Left hindlimb (tissue), 1 donor: ENCODE results near the gene RTKN.
A peak's percentile ranks its signal among the peaks of the same experiment; 100 is the strongest.
"Not testable (repeated sequence)": the region's sequence is repeated elsewhere in the genome, so short reads cannot be mapped to it uniquely, and the experiment has no call there.

Experiments used
- DNase-seq: peaks from one replicate; pipeline ENCODE4 v3.0.0-alpha.2; 2018

RTKN gene

DNA sequence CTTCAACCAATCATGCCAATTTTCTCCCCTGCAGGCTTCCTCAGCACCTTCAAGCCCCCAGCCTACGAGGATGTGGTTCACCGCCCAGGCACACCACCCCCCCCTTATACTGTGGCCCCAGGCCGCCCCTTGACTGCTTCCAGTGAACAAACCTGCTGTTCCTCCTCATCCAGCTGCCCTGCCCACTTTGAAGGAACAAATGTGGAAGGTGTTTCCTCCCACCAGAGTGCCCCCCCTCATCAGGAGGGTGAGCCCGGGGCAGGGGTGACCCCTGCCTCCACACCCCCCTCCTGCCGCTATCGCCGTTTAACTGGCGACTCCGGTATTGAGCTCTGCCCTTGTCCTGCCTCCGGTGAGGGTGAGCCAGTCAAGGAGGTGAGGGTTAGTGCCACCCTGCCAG lies 18.4 kb upstream of the RTKN start:
- peak; percentile 34 for DNase-seq

DNA sequence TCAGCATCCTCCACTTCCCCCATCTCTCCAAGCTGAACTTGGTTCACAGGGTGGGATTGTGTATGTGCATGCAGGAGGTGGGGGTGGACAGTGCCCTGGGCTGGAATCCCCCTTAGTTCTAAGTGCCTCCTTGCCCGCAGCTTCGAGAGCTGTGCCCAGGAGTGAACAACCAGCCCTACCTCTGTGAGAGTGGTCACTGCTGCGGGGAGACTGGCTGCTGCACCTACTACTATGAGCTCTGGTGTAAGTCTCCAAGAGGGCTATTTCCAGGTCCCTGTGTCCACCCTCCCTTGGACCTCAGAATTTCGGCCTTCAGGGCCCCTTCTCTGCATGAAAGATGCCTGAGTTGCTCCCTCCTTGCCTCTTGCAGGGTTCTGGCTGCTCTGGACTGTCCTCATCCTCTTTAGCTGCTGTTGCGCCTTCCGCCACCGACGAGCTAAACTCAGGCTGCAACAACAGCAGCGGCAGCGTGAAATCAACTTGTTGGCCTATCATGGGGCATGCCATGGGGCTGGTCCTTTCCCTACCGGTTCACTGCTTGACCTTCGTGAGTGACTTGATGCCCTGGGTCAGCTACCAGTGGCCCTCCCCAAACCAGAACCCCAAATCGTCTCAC lies 17.9 kb upstream of the RTKN start:
- not testable (repeated sequence) for DNase-seq

DNA sequence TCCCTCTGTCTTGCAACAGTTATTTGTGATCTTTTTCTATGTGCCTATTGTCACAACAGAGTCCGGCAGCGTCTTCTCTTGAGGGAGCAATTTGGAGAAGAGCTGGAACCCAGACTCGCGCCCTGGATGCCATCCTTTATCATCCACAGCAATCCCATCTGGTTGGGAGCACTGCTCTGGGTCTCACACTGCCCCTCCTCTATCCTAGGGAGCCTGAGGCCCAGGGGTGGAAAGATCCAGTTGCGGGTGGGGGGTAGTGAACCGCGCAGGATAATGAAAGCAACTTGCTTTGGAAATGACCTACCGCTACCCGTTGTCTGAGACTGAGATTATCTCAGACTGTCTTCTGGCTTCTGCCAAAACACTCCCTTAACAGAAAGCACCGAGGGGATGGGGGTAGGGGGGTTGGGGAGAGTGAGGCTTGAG lies 17.2 kb upstream of the RTKN start:
- peak; percentile 34 for DNase-seq

DNA sequence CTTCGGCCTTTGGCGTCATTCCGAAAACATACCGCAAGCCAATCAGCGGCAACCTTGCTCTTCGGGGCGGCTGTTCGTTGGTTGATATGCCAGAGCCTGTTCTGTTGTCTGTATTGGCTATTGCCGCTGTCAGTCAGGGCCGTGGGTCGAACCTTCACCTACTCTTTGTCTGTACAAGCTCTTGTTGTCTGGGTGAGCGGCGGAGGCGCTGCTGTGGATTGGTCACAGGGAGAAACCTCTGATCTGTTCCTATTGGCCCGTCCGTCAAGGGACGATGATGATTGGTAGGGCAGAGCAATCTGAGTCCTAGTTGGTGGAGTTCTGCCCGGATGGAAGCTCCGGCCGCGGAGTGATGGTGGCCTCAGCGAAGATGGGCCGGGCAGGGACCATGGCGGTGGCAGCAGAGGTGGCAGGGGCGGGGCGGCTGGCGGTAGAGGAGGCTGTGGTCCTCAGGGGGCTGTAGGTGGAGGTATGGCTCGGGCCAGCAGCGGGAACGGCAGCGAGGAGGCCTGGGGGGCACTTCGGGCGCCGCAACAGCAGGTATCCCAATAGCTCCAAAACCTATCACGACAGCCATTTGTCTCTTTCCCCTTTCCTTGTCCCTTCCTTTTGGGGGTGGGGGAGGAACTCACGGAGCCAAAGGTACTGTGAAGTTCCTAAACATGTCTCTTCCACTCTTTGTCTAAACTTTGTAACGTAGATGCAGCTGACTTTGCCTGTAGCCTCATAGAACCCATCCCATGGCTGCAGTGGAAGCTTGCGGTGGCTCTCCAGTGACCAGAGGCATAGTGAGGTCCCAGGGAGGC lies 16.6 kb upstream of the RTKN start, which contains the start of gene WBP1:
Gene WBP1, plus strand, starts transcription at position 307 of the 806 bp plus-strand sequence. Its CDS starts 165 bp downstream, at position 472.
- peak; percentile 100 for DNase-seq

DNA sequence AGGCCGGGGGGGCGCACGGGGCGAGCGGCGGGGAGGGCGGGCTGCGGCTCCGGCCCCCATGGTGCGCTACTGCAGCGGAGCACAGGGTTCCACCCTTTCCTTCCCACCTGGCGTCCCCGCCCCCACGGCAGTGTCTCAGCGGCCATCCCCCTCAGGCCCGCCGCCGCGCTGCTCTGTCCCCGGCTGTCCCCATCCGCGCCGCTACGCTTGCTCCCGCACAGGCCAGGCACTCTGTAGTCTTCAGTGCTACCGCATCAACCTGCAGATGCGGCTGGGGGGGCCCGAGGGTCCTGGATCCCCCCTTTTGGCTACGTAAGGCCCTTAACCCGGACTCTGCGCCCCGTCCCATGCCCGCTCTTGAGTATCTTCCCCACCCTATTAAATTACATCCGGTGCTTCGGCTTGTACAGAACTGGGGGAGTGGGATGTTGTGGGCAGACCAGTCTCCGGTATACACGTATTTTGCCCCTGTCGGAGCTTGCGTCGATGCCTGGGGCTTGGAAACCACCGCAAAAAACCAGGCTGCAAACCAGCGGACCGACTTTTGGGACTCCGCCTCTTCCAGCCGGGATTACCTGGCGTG lies 15.9 kb upstream of the RTKN start:
- peak; percentile 81 for DNase-seq

DNA sequence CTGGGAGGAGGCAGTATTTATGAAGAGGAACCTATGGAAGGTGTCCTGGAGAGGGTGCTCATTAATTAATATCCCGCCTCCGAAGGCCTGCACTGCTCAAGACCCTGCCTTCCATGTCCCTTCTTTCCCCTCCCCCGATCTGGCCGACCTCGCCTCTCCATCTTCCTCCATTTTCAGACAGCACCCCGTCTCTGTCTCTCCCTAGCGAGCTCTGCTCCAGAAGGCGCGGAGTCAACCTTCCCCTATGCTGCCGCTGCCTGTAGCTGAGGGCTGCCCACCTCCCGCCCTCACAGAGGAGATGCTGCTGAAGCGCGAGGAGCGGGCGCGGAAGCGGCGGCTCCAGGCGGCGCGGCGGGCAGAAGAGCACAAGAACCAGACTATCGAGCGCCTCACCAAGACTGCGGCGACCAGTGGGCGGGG lies 15.4 kb upstream of the RTKN start:
- no peak for DNase-seq

DNA sequence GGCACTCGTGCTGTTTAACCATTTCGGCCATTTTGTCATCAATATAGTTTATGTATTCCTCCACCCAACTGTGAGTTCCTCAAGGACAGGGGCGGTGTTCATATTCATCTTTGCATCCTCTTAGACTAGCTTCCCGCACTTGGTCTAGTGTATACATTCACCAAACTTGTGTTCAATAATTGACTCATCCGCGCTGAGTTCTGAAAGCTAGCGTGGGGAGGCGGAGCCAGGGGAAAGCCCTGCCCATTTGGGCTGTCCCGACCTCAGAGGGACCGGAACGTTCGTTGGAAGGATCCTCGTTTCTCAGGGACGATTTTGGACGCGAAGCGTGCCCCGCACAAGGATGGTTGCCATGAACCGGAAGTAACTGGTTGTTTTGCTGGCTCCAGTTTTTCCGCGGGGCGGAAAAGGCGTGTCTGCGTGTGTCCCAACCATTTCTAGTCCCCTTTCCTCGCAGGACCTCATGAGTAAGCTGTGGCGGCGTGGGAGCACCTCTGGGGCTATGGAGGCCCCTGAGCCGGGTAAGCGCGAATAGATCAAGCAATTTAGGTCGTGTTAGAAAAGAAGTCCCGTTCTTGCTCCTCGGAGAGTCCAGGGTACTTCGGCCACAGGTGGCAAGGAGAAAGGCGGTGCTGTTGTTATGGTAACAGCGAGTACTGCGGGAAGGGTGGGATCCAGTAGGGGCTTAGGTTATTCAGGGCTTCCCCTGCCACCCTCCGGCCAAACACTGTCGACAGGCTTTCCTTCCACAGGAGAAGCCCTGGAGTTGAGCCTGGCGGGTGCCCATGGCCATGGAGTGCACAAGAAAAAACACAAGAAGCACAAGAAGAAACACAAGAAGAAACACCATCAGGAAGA lies 13.1 kb upstream of the RTKN start, which contains the start of gene INO80B:
Gene INO80B, plus strand, starts transcription at position 434 of the 858 bp plus-strand sequence. Its CDS starts 30 bp downstream, at position 464.
- DNase-seq: peak; percentile 96

DNA sequence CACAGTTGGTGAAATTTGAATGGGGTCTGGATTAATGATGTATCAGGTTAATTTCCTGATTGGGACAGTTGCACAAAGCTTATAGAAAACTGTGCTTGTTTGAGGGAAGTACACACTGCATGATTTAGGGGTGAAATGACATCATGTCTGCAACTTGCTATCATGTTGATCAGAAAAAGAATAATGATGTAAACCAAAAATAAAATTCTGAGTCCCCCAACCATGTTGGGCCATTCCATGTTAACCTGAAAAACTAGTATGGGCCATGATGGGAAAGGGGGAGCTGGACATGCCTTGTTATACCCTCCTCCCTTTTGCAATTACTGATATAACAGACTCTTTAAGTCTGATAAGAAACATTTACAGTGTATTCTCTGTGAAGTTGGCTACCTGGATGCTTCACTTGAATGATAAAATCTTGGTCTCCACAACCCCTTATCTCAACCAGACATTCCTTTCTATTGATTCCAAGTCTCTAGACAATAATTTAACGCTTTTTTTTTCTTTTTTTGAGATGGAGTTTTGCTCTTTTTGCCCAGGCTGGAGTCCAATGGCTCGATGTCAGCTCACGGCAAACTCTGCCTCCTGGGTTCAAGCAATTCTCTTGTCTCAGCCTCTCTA lies 8.9 kb upstream of the RTKN start:
- no peak for DNase-seq

DNA sequence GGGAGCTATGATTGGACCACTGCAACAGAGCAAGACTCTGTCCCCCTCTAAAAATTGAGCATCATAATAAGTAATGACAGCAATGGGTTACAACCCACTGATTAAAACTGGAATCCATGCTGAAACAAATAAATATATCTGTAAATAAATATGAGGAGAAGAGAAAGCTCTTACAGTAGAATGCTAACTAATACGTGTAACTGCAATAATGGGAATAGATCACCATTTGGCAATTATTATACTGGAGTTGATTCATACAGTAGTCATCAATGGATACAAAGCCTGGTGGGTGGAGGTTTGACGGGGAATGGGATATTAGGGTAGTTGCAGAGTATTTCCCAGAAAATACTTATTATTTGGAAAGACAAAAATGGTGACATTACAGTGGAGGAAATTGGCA lies 7.0 kb upstream of the RTKN start:
- no peak for DNase-seq

DNA sequence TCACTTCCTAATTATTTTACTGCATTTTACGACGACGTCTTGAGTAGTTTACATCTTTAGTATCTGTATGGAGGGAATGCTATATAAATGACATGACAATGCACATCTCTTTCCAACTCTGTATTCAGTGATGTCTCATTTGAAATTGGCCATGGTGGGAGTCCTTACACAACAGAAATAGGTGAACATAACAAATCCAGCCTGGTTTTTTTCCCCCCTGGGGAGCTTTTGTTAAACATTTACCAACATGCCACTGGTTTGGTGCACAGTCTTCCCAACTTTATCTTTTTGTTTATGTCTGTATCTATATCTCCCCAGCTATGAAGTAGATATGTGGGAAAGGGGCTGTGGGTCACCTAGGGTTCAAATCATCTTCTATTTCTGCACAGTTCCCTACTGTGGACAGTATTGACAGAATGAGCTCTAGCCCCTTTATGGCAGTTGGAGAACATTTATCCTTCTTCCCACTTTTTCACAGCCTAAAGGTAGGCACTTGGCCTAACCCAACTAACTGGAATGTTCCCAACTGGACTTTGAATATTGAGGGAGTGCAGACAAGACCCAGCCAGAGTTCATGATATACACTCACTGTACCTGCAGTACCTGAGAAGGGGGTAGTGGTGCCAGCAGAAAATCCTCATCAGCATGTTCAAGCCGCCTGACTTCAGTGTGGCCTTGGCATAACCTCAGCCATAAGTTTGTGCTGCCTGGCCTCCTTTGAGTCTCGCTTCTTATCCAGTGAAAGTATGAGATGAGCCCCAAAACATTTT lies 5.7 kb upstream of the RTKN start:
- DNase-seq: no peak

DNA sequence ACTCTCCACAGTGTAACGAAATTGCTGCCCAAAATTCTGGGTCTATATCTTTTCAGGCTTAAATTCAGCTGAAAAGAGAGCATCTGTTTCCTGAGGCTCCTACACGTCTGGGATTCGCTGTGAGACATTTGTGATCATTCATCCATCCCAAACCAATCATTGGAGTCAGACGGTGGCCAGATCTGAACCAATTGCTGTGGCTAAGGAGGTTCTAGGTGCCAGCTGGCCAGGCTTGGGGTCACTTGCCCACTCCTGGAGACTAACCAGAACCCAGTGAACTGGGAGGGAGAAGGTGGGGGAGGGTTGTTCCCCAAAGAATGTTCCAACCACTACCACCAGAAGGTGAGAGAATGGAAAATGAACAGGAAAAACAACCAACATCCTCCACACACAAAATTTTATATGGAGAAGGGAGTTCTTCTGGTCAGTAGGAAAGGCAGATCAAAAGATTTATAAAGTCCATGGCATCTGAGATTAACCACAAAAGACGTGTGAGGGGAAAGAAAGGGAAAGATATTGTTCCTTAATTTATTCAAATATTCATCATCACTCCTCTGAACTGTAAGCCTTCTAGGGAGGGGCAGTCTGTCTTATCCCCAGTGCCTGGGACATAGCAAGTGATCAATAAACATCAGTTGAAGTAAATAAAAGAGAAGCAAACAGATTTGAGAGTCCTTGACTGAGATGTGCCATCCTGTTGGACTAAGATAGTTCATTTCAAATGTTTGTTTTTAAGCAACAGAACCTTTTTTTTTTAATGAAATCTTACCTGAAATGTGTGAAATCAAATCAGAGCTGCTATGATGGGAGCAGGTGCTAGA lies 3.0 kb upstream of the RTKN start:
- no peak for DNase-seq

DNA sequence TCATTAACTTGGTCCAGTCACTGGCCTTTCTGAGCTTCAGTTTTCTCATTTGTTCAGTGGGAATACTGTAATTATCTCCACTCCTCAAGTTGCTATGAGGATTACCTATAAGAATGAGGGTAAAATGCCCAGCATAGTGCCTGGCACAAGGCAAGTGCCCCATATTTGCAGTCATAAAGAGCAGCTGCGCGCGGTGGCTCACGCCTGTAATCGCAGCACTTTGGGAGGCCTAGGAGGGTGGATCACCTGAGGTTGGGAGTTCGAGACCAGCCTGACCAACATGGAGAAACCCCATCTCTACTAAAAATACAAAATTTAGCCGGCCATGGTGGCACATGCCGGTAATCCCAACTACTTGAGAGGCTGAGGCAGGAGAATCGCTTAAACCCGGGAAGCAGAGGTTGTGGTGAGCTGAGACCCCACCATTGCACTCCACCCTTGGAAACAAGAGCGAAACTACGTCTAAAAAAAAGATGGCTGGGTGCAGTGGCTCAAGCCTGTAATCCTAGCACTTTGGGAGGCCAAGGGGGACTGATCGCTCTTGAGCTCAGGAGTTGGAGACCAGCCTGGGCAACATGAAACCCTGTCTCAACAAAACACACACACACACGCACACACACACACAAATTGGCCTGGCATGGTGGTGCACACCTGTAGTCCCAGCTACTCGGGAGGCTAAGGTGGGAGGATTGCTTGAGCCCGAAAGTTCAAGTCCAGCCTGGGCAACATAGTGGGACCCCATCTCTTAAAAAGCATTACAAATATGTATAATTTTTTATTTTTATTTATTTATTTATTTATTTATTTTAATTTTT lies 953 bp upstream of the RTKN start:
- not testable (repeated sequence) for DNase-seq

DNA sequence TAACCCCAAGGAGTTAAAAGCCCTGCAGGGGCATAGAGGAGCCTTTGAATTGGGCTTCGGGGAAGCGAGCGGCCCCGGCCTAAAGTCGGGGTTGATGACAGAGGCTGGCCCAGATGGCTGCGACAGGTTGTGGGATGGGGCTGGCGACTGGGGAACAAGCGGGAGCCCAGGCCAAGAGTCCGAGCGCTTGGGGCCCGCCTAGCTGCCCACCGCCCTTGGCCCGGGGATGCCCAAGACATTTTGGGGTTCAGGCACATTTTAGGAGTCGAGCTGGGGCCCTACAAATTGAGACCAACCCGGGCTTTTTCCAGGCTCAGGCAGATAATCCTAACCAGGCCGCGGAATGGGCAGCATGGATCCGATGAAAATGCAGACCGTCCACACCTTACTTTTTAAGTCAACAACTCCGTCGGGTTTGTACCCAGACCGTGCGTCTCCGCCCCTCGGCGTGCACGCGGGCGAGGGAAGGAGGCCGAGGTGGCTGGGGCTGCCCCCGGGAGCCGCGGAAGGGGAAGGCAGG lies 507 bp downstream of the RTKN start:
- no peak for DNase-seq

DNA sequence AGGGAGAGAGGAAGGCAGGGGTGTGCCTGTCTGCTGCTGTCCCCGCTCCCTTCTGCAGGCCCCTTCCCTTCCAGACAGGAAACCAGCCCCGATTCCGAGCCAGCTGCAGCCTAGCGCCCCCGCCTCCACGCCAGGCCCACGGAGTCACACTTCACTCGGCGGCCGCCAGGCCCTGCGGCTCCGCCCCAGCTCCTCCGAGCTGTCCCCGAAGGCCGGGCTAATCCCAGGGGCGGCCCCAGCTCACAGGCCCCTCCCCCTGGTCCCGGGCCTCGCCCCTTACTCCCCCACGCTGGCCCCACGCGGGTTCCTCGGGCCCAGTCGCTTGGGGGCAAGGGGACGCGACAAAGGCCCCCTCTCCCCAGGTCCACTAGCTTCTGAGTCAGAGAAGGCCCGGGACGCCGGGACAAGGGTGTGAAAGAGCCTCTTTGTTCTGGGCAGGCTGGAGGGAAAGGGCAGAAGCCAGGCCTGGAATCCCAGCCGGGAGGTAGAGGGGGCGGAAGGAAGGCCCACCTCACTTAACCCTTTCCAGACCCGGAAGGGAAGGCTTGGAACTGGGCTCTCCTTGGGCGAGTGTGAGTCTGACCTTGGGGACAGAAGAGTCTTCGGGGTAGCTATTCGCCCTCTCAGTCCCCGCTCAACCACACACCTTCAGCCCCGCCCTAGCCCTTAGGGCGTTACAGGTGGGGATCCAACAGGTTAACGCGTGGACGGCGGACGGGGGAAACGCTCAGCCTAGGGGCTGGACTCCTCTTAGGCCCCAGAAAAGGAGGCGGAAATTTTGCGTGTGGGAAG lies 1.2 kb downstream of the RTKN start:
- DNase-seq: peak; percentile 97

DNA sequence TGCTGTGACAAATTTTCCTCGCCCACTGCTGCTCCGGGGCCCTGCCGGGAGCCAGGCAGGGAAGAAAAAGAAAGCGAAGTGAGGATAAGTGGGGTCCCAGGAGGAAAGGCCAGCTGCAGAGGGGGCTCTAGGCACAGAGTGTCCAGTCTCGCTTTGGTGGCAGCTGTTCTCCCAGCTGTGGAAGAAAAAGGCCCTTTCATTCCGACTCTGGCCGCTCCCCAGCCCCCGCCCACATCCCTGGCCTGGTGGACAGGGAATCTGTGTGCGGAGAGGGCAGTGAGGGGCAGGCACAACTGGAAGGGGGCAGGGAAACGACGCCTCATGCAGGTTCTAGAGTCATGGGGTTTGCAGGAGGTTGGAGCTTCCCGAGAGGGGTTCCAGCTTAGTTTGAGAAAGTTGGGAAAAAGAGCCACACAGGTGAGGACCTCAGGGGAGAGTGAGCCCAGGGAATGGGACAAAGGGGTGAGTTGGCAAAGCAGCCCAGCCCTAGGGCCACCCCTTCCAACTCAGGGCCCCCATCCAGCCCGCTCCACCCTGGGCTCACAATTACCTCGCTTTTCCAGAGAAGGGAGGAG lies 1.8 kb downstream of the RTKN start:
- DNase-seq: peak; percentile 93

DNA sequence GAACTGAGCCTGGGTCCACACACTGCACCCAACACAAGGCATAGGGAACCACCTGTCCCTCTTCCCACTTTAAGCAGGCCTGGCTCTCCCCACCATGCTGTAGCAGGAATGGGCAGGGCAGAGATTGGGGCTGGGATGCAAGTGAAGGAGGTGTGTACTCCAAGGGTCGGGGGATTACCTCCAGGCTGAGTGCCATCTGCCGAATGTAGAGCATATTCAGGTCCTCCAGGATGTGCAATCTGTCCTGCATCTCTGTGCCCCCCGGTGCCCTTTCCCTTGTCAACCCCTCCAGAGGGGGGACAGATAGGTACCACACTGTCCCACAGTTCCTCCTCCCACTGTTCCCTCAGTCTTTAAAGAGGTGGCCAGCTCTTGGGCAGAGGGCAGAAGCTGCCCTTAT lies 2.4 kb downstream of the RTKN start:
- DNase-seq: no peak

DNA sequence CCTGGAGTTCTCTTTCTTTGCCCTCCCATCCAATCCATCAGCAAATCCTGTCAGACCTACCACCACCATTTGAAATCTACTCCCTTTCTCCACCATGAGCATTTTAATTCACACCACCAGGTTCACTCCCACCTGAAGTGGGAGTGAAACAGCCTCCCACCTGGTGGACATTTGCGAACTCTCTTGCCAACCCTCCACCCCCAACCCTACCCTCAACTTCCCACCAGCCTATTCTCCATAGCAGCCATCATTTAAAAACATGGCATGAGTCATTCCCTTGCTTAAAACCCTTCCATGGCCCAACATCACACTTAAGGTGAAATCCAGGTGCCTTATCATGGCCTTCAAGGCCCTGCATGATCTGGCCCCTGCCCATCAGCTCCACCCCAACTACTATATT lies 3.5 kb downstream of the RTKN start:
- DNase-seq: no peak
